Left renal pelvis (tissue), 4 donors: ENCODE results near the gene TMPRSS13. TPM values are rescaled to one million over a fixed set of nuclear protein-coding genes. Genes with fewer than 3 reads are reported as not detected.

ENCODE experiments used
- DNase-seq, 4 donors: peaks; one replicate each; pipeline ENCODE4 v3.0.0-alpha.2; 2013; ENCODE audit warnings: low read depth in 4 of 4, low spot score in 3 of 4
- polyA plus RNA-seq, 4 donors: library from polyadenylated mRNA; unstranded; fragments of 120-200 nt; gene quantifications; one replicate each; pipeline ENCODE4 v1.2.1, GENCODE V29; 2013; ENCODE audit not compliant: insufficient read length in 4 of 4

TMPRSS13 gene
- polyA plus RNA-seq, 4 donors, result 0.31 to 0.84 (median 0.72) TPM

DNA sequence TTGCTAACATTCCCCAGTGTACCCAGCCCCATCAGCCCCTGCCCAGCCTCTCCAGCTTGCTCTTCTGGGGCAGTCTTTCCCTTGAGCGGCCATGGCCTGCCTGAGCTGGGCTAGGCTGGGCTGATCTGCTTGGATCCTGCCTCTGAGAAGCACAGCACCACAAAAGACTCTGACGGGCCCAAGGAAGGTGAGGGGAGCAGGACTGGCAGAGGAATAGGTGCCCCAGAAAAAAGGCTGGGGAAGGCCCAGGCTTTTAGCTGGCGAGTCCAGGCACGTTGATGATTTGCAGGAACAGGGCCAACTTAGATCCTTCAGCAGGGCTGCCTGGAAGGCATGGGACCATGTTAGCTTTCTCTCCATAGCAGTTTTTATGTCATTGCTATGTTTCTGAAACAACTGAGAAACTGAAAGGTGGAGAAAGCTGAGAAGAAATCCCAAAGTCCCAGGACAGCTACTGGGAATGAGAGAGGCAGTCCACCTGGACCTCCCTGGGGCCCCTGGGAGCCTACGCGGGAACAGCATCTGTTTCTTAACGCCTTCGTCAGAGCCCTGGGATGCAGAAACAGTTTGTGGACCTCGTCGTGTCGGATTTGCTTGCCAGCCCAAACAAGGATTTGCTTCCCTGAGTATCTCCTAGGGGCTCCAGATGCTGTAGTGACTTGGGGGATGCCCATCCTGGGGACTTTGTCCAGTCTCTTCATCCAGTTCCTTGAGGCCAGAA lies 28.3 kb downstream of the TMPRSS13 start:
- DNase-seq, result no peak

DNA sequence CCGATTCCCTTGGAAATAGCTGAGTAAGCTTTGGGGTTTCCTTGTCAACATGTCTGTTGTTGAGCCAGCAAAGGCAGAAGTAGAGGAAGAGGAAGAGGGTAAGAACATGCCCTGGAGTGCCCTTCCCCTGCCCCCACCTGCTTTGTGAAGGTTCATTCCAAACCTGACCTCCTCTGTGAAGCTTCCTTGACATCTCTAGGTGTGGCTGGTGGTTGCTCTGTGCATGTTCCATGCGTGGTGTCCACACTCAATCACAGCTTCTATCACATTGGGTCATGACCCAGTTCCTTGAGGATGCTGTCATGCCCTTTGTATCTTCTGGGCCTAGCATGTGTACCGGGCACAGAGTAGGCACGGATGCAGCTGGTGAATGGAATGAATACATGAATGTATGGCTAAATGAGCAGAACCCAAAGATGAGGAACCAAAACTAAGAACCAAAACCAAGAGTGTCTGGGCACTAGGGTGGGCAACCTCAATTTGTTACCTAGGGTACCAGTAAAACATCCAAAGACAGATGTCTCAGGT lies 29.0 kb downstream of the TMPRSS13 start:
- no peak for DNase-seq

DNA sequence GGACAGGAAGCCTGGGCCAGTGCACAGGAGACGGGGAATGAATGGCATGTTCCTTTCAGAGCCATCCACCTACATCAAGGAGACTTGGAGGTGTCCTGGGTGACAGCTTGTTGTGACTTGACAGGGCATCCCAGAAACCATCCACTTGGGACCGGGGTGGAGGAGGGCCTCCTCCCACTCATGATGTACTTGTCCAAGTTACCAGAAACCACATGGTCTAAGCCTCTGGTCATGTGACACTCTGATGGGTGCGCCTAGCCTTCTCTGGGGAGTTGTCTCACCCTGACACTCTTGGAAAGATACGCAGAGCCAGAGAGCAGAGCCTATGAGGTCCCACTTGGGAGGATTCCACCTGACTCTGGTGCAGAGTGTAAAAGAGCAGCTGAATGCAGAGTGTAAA lies 31.1 kb downstream of the TMPRSS13 start:
- no peak for DNase-seq

- DNase-seq, result no peak
These were observed 36.6 kb downstream of the TMPRSS13 start for GRCh38 chr11:117892651-117893050.

GRCh38 chr11:117891362-117891761 lies 37.8 kb downstream of the TMPRSS13 start:
- DNase-seq, result no peak

GRCh38 chr11:117888139-117888566 lies 41.0 kb downstream of the TMPRSS13 start:
- no peak for DNase-seq

GRCh38 chr11:117887431-117888138 lies 41.6 kb downstream of the TMPRSS13 start:
- no peak for DNase-seq

- DNase-seq, result peak in 2 of 4 donors; percentile 67 to 74
These were observed 43.4 kb downstream of the TMPRSS13 start for GRCh38 chr11:117885777-117886176.

GRCh38 chr11:117884994-117885393 lies 44.2 kb downstream of the TMPRSS13 start:
- DNase-seq, result no peak

- no peak for DNase-seq
These were observed 46.1 kb downstream of the TMPRSS13 start for GRCh38 chr11:117883063-117883462.

DNA sequence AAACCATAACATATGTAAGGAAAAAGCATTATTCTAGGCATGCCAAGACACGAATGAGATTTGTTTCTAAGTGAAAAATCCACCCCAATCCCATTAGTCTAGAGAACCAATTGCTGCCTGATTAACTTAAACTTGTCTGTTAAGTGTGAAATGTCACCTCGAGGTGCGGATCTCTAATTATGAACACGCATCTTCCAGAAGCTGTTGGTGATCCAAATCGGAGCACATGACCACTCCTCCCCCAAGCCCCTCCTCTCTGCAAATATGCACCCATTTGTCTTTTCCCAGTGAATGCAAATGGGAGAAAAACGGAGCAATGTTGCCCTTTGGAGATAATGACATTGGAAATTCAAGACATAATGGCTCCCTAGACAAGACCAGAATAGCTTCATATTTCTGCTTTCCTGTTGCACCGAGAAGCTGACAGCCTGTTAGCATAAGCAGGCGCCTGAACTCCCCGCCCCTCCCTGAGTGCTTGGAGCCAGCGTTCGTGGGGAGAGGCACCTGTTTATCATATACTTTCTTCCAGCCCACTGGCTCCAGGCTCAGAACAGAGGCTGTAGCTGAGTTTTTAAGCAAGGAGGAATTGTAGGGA lies 46.8 kb downstream of the TMPRSS13 start:
- DNase-seq, result no peak

DNA sequence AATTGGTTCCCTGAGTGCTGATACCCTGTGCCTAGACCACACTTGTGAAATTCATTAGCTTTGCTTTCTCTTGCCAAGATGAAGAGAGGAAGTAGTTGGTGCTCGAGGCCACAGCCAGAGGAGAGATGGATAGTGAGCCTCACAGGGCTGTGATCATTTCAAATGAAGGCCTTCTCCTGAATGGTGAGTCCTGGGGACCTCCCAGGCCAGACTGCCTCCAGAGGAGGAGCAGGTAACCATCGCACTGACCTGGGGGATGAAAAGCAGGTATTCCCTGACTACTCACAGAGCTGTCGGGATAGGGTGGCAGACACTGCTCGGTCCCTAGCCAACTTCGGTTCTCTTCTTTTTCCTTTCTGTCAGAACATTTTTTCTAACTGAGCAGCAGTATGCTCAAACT lies 48.0 kb downstream of the TMPRSS13 start:
- DNase-seq, result no peak

DNA sequence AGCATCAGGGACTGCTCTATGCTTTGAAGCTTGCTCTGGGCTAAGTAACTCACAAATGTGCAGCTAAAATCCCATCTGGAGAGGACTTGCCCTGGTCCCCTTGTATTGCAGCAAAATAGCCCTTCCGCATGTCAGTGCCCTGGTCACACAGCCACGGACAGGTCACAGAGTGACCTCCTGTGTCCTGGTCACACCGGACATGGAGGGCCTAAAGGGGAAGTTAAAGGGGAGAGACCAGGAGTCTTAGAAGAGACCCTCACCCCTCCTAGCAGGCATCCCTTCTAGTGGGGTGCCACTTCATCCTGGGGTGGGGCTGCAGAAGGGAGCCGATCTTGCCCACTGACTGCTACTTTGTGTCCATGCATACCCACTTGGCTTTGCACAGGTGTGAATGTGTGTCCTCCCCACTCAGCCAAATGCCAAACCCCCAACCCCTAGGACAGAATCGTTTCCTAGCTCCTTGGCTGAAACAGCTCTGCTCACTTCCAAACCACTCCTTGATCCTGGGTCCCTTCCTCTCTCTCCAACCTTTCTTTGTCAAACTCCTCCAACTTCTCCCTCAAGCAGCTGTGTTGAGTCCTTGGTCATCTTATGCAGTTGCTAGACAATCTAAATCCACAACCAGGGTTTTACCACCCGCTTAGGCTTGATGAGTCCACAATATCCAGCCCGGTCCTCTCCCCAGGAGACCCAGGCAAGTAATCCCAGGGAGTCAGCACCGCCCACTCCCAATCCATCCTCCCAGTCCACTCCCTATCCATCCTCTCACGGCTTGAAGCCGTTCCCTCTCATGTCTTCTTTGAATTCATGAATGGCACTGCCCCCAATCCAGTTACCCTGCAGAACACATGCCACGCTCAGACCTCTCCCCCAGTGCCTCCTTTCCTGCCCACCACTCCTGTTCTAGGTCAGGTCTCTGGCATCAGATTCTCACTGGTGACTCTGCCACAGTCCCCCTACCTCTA lies 49.4 kb downstream of the TMPRSS13 start:
- DNase-seq, result no peak

- no peak for DNase-seq
These were observed 50.2 kb downstream of the TMPRSS13 start for GRCh38 chr11:117878939-117879475.

DNA sequence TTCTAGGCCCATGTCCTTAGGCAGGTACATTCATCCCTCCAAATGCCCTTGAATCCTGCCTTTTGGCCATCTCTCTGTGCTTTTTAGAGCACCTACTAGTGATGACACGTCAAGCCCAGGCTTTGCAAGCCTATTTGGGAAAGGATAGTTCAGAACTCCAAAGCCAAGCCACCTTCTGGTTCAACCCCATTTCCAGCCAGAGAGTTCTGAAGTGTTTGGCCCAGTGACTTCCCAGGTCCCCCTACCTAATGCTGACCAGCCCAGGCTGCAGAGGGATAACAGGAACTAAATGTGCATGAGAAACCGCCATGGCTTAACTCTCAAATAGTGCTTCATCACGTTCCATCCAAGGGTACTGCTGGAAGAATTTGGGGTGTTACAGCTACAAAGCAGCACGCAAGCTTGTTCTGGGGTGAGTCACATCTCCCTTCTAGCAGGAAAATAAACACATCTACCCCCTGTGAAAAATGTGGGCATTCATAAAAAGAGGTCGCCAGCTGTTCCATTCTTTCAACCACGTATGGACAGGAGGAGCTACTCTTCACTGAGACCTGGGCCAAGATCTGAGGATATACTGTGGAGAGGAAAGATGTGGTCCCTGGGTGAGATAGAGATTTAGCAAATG lies 50.8 kb downstream of the TMPRSS13 start:
- DNase-seq, result no peak

DNA sequence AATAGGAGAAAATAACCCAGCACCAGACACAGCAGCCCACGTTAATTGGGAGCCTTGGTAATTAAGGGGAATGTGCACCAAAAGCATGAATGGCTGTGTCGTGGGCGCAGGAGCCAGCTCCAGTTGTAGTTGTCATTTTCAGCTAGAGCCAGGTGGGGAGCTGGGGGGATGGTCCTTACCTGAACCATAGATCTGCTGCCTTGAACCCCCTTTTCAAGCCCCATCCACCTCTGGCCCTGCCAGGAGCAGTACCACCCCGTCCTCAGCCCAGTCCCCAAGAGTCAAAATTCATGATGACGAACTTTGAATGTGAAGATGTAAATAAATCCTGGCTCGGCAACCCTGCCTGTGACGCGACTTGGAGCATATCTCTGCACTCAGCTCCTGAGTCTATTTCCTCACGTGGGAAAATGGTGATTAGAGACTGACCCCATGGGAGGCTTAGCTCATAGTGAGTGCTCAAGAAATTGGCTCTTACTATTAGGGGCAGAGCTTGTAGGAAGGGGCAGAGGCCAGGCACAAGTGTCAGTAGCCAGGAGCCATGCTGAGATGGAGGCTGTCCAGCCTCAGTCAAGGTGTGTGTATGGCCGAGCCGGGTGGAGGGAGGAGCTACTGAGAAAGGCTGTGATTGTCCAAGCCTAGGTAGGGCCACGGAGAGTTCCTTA lies 52.0 kb downstream of the TMPRSS13 start:
- no peak for DNase-seq

- DNase-seq, result peak; percentile 70 to 76 (median 74)
These were observed 52.7 kb downstream of the TMPRSS13 start, which contains the start of gene FXYD6 for GRCh38 chr11:117876341-117877119. Gene FXYD6, minus strand, starts transcription at chr11:117876658. Its CDS starts 33,882 bp downstream, at chr11:117842776.

DNA sequence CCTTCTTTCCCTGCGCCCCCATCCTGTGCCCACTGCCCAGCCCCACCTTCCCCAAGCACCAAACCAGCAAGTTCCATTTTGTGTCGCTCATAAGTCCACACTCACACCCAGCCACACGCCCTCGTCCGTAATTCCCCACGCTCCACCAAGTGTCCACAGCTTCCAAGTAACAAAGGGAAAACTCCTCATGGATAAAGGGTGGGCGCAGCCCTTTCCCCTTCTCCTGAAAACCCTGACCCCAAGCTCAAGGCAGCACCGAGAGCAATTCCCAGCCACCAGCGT lies 53.2 kb downstream of the TMPRSS13 start:
- no peak for DNase-seq
